ENCODE data around the gene PCDHGA12. TPM values are rescaled to one million over a fixed set of nuclear protein-coding genes. Genes with fewer than 3 reads are reported as not detected.

The PCDHGA12 gene
- total and polyA plus RNA-seq, 10 of the 15 experiments (the other 5 are each of a cell fraction or from before 2014, with no cell fraction given), result 0.04 to 0.79 (median 0.36) TPM; not detected in 2

DNA sequence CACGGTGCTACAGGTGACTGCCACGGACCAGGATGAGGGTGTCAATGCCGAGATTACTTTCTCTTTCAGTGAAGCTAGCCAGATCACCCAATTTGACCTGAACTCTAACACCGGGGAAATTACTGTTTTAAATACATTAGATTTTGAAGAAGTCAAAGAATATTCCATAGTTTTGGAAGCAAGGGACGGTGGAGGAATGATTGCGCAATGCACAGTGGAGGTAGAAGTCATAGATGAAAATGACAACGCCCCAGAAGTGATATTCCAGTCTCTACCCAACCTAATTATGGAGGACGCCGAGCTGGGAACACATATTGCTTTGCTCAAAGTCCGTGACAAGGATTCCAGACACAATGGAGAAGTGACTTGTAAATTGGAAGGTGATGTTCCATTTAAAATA, 41.6 kb upstream of the PCDHGA12 start (continued):
- TF ChIP-seq WRNIP1 (IDR thresholded peaks at IDR 0.05; ENCODE audit: borderline replicate concordance, low read depth, low read length), result no peak
- TF ChIP-seq, protein P1, sequence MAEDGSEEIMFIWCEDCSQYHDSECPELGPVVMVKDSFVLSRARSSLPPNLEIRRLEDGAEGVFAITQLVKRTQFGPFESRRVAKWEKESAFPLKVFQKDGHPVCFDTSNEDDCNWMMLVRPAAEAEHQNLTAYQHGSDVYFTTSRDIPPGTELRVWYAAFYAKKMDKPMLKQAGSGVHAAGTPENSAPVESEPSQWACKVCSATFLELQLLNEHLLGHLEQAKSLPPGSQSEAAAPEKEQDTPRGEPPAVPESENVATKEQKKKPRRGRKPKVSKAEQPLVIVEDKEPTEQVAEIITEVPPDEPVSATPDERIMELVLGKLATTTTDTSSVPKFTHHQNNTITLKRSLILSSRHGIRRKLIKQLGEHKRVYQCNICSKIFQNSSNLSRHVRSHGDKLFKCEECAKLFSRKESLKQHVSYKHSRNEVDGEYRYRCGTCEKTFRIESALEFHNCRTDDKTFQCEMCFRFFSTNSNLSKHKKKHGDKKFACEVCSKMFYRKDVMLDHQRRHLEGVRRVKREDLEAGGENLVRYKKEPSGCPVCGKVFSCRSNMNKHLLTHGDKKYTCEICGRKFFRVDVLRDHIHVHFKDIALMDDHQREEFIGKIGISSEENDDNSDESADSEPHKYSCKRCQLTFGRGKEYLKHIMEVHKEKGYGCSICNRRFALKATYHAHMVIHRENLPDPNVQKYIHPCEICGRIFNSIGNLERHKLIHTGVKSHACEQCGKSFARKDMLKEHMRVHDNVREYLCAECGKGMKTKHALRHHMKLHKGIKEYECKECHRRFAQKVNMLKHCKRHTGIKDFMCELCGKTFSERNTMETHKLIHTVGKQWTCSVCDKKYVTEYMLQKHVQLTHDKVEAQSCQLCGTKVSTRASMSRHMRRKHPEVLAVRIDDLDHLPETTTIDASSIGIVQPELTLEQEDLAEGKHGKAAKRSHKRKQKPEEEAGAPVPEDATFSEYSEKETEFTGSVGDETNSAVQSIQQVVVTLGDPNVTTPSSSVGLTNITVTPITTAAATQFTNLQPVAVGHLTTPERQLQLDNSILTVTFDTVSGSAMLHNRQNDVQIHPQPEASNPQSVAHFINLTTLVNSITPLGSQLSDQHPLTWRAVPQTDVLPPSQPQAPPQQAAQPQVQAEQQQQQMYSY (CRISPR knock-in tag; IDR thresholded peaks at IDR 0.05), result no peak
- no peak for TF ChIP-seq ETV6 (conservative IDR thresholded peaks at IDR 0.05 in 1 of 2, IDR thresholded peaks at IDR 0.05 in 1 of 2; ENCODE audit: borderline replicate concordance in 1 of 2, low read depth in 1 of 2)
- TF ChIP-seq EP300 (IDR thresholded peaks at IDR 0.05; ENCODE audit: borderline replicate concordance in 1 of 2, control insufficient read depth in 1 of 2, low read depth in 2 of 2, low read length in 2 of 2), result no peak

DNA sequence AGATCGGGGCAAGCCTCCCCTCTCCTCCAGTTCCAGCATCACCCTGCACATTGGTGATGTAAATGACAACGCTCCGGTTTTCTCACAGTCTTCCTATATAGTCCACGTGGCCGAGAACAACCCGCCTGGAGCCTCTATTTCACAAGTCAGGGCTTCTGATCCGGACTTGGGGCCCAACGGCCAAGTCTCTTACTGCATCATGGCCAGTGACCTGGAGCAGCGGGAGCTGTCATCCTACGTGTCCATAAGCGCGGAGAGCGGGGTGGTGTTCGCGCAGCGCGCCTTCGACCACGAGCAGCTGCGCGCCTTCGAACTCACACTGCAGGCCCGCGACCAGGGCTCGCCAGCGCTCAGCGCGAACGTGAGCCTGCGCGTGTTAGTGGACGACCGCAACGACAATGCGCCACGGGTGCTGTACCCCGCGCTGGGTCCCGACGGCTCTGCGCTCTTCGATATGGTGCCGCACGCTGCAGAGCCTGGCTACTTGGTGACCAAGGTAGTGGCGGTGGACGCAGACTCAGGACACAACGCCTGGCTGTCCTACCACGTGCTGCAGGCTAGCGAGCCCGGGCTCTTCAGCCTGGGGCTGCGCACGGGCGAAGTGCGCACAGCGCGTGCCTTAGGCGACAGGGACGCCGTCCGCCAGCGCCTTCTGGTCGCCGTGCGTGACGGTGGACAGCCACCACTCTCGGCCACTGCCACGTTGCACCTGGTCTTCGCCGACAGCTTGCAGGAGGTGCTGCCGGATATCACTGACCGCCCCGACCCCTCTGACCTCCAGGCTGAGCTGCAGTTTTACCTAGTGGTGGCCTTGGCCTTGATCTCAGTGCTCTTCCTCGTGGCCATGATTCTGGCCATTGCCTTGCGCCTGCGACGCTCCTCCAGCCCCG, 40.9 kb upstream of the PCDHGA12 start:
- Histone ChIP-seq H3K79me2 (ENCODE audit: control insufficient read depth, insufficient read depth, low read length) (no peaks in the 10 kb centered on the region), H3K4me3 (no peak overlapping the region), H3K27me3 (replicated peaks in 1 of 2; ENCODE audit: control insufficient read depth in 2 of 2, insufficient read depth in 2 of 2, low read length in 1 of 2) (no peaks in the 10 kb centered on the region), H2AFZ (ENCODE audit: control insufficient read depth, low read depth, low read length) (no peak overlapping the region), H4K20me1 (ENCODE audit: control insufficient read depth, insufficient read depth) (no peaks in the 10 kb centered on the region), H3K4me1 (ENCODE audit: control insufficient read depth, insufficient read depth, low read length) (no peaks in the 10 kb centered on the region), H3K9ac (ENCODE audit: control insufficient read depth, insufficient read depth, low read length) (no peak overlapping the region), H3K36me3 (ENCODE audit: control insufficient read depth in 2 of 2, insufficient read depth in 2 of 2, low read length in 1 of 2) (no peaks in the 10 kb centered on the region), H3K4me2 (ENCODE audit: control insufficient read depth, insufficient read depth) (no peak overlapping the region), H3K27ac (ENCODE audit: control insufficient read depth, insufficient read depth) (no peak overlapping the region), H3K9me3 (replicated peaks; ENCODE audit: control insufficient read depth, insufficient read depth, low read length) (peaks cover 5% of the 10 kb centered on the region; the same call in 2 of the 3 replicates)
- RAD21 ChIA-PET (ENCODE audit: unreplicated experiment), result no interaction called here
- 86% methylated on average over 73 of the region's 77 CpGs for WGBS (ENCODE audit: insufficient coverage, insufficient replicate concordance, low lambda C conversion rate, missing lambda C conversion rate)
- CTCF ChIA-PET, result interaction anchor here (1.6 to 2.8 kb wide), 2 partner anchors 9 to 20 kb away, joined by 6 to 8 read pairs; partner anchors contain the start of gene PCDHGB3
- ATAC-seq (no peak), FAIRE-seq (no peak), DNase-seq (ENCODE audit: low read depth, low spot score) (no peak)
- SMC1A ChIA-PET (ENCODE audit: uncharacterized antibody, unreplicated experiment), result no interaction called here
- BruUV-seq (replicated peaks), result no TSS peak
- intact Hi-C loops (cut with micrococcal nuclease; ENCODE audit: unreplicated experiment) (no loop called here), in situ Hi-C loops (cut with MboI) (no loop called here)
- POLR2A ChIA-PET, result no interaction called here
- TF ChIP-seq EP300 (IDR thresholded peaks at IDR 0.05; ENCODE audit: borderline replicate concordance in 1 of 2, control insufficient read depth in 1 of 2, low read depth in 2 of 2, low read length in 2 of 2), result no peak
- no peak for TF ChIP-seq SMAD1 (IDR thresholded peaks at IDR 0.05; ENCODE audit: low read depth, partially characterized antibody)
- no peak for TF ChIP-seq CREB1 (IDR thresholded peaks at IDR 0.05; ENCODE audit: low read depth)
- TF ChIP-seq EZH2 (IDR thresholded peaks at IDR 0.05; ENCODE audit: borderline replicate concordance, control insufficient read depth, low read depth, low read length), result no peak
- TF ChIP-seq RBBP5 (conservative IDR thresholded peaks at IDR 0.05), result no peak
- no peak for TF ChIP-seq ESRRA (IDR thresholded peaks at IDR 0.05; ENCODE audit: low read length)
- no peak for TF ChIP-seq POLR2A (IDR thresholded peaks at IDR 0.05; ENCODE audit: low read depth, low read length)
- no peak for TF ChIP-seq RB1 (IDR thresholded peaks at IDR 0.05; ENCODE audit: borderline replicate concordance)
- TF ChIP-seq, protein P2, sequence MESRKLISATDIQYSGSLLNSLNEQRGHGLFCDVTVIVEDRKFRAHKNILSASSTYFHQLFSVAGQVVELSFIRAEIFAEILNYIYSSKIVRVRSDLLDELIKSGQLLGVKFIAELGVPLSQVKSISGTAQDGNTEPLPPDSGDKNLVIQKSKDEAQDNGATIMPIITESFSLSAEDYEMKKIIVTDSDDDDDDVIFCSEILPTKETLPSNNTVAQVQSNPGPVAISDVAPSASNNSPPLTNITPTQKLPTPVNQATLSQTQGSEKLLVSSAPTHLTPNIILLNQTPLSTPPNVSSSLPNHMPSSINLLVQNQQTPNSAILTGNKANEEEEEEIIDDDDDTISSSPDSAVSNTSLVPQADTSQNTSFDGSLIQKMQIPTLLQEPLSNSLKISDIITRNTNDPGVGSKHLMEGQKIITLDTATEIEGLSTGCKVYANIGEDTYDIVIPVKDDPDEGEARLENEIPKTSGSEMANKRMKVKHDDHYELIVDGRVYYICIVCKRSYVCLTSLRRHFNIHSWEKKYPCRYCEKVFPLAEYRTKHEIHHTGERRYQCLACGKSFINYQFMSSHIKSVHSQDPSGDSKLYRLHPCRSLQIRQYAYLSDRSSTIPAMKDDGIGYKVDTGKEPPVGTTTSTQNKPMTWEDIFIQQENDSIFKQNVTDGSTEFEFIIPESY (IDR thresholded peaks at IDR 0.05), result no peak
- TF ChIP-seq, protein P3, sequence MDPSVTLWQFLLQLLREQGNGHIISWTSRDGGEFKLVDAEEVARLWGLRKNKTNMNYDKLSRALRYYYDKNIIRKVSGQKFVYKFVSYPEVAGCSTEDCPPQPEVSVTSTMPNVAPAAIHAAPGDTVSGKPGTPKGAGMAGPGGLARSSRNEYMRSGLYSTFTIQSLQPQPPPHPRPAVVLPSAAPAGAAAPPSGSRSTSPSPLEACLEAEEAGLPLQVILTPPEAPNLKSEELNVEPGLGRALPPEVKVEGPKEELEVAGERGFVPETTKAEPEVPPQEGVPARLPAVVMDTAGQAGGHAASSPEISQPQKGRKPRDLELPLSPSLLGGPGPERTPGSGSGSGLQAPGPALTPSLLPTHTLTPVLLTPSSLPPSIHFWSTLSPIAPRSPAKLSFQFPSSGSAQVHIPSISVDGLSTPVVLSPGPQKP (IDR thresholded peaks at IDR 0.05; ENCODE audit: low read depth, low read length), result no peak
- no peak for TF ChIP-seq BCL11A (IDR thresholded peaks at IDR 0.05; ENCODE audit: low read depth, low read length)

All from GM12878 (cell line).